HG03280 (cell line): ENCODE results near the gene MRPL19.
A peak's percentile ranks its signal among the peaks of the same experiment; 100 is the strongest.

ENCODE experiments used
- ATAC-seq: cut with Tn5 transposase; IDR thresholded peaks from one replicate; pipeline ENCODE4 v1.9.1; 2021; ENCODE audit warnings: mild to moderate bottlenecking, moderate library complexity; ENCODE audit not compliant: unreplicated experiment

MRPL19 gene

DNA sequence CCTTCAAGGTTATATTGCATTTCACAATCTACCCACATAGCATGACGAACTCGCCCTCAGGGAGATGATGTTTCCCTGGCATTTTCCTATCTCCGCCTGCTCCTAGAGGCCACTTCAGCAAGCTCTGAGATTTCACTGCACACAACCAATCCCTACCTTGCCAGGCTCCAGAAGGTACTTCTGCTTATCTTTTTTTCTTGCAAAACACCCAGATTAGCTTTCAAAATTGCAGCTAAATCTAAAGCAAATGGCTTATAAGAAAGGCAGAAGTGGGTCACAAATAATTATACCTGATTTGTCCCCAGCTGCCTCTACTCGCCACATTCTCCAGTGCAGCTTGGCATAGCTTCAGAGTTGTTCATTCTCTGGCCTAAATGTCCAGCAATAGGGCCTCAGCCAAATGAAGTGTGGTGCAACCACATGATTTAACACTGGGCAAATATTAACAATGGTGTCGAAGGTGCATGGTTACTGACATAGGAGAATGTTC, 32.4 kb upstream of the MRPL19 start:
- no peak for ATAC-seq

DNA sequence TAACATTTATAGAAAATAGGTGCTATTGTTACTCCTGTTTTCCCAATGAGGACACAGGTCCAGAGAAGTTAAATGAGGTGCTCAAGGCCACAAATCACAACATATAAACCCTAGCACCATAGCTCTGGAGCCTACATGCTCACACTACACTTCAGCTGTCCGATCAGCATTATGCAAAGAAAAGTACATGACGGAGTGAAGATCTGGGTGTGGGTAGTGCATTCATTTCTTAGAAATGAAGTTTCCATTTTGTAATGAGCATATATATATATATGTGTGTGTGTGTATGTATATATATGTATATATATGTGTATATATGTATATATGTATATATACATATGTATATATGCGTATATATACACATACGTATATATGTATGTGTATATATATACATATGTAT, 30.2 kb upstream of the MRPL19 start:
- no peak for ATAC-seq

DNA sequence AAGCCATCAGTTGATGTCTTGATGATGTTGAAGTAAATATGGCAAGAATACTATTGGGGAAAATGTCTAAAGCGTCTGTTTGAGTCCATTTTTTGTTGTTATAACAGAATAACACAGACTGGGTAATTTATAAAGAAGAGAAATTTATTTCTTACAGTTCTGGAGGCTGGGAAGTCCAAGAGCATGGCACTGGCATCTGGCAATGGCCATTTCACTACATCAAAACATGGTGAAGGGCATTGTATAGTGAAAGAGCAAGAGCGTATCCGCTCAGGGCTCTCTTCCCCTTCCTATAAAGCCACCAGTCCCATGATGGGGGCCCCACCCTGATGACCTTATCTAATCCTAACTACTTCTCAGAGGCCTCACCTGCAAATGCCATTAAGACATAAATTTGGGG, 29.6 kb upstream of the MRPL19 start:
- ATAC-seq, result no peak

DNA sequence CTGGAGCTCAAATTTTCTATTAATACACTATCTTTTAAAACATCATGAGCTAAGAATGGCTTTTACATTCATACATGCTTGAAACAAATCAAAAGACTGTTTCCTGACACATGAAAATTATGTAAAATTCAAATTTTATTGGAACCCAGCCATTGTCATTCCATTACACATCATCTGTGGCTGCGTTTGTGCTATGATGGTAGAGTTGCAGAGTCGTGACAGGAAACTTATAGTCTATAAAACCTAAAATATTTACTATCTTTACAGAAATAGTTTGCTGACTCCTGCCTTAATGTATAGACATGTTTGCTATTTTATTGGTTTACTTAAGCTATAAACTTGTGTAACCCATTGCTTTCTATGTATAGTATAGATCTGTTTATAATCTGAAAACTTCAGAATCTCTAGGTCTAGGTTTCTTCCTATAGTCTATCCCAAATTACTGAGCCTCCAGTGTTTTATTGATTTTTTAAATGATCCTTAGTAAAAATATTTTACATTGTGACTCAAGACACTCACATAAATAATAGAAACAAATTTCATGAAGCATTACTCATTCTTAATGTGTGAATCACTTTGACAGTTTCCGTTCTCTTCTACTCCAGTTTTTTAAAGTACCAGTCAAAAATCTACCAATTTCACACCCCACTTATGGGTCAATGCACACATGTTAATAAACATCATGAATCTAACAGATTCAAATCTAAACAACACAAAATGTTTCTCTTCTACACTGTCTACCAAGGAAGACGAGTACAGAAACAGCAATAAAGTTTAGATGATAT, 26.4 kb upstream of the MRPL19 start:
- ATAC-seq, result no peak

DNA sequence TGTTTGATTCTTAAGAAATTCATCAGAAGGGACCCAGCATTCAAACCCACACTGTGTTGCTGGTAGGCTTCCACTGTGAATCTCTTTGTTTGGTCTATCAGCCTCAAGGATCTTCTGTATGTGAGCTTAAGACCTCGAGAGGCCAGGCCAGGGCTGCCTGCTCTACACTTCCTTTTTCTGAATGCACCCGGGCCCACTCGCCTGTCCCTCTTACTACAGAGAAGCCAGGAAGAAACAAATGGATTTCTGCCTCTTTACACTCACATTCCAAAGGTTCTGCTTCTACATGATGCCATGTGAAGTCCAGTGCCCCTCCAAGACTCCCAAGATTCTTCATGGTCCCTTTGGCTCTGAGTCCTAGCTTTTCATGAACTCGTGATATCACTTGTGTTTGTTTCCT, 25.4 kb upstream of the MRPL19 start:
- ATAC-seq, result no peak

DNA sequence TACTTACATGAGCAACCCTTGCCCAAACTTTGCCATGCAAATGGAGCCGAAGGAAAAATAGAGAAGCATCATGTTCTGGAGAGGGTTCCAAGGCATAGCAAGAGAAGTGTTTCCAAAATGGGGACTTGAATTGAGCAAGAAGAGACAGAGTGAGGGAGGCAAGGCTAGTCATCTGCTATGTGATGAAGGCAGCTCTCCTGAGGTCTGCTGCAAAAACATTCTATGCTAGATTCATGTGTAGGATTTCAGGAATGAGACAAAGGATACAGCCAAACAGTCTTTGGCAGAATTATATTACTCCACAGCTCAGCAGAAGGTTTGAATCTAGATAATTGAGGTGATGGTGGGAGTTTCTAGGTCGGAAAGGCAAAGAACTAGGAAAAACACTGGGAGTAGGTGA, 24.1 kb upstream of the MRPL19 start:
- no peak for ATAC-seq

DNA sequence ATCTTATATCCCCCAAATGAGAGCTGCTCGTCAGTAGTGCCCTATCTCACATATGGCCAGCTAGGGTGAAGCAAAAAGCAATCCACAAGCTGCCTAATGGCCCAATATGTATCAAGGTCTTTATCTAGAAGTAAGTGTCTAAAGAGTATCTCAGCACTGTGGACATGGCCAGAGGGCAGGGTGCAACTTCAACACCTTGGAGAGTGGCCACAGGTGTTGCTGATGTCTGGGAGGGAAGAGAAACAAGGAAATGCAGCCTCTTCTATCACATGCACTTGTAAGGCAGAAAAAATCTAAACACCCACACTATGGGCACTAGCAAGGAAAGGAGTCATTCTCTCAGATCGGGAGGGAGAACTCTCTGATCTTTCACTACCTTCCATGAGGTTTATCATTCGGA, 23.7 kb upstream of the MRPL19 start:
- no peak for ATAC-seq

DNA sequence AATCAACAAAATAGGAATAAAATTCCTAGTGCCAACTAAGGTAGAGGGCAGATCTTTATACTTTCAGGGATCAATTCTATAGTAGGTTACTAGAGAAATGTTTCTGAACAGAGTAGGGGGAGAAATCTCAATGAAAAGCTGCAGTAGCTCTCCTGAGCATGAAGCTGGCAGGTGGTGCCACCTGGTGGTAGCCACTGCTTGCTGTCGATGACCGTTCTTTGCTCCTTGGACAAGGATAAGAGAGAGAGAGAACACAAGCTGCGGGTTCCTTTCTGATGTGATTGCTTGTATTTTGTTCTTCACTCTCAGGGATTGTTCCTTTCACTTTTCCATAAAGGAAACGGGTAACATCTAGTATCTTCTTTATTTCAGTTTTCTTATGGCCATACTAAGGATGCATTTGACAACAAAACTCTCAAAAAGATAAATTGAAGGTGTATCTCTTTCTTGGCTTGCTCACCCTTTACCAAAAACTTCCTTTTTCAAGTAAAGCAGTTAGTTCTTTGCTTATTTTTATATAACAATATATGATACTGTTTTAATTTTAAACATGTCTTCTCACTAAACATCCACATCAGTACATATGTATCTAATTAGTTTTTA, 18.6 kb upstream of the MRPL19 start:
- peak; percentile 90 for ATAC-seq

DNA sequence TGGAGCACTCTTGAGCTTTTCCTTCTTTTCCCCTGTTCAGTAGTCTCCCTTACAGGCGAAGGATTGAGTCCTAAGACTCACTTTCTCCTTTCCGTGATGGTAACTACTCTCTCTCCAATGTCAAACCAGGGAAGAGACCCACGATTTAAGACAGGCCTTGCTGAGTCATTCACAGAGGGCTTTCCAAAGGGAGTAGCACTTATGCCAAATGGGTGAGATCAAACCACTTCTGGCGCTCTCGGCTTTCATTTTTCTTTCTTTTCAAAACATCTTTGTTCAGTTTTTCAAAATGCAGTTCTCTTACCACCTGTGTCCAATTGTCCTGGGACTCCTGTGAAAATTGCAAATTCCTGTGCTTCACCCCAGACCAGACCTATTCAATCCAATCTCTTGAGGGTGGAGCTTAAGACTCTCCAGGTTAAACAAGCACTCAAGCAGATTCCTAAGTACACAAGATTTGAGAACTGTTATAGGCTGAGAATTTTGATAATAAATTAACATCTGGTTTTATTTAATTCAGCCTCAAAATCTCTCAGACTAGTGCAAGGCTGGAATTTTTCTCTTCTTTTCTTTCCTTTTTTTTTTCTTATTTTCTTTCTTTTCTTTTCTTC, 14.4 kb upstream of the MRPL19 start:
- no peak for ATAC-seq

DNA sequence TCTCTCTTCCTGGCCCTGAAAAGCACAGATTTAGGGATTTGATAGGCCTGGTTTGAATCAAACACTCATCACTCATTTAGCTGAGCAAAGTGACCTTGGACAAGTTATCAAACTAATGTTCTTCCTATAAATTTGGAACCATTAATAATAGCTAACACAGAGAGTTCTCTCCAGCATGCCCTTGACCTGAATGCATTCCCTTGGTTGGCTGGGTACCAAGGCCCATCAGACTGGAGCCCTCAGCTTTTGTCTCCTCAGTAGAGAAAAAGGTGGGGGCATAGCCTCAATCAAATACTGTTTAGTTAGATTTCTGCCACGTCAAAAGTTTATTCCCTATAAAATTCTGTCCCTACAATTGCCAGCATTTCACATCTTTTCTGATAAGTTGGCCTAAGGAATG, 13.8 kb upstream of the MRPL19 start:
- no peak for ATAC-seq

GRCh38 chr2:75633620-75634019, 13.0 kb upstream of the MRPL19 start:
- no peak for ATAC-seq

DNA sequence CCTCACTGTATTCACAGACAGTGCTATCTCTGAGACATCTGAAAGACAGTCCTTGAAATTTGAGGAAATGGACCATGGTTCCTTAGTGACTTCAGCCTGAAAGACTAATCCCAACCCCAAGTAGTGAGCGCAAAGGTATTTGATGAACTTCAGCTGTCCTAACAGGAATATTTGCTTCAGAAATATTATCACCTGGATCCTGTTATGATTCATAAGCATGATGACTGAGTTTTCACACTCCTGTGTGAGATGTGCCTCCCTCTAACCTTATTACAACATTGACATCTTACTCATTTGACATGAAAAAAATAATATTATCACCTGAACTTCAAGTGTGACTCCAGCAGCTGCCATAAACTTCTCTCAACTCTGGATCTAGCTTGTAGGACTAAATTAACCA, 11.6 kb upstream of the MRPL19 start:
- no peak for ATAC-seq

- no peak for ATAC-seq
Observed at GRCh38 chr2:75637568-75637967, 9.0 kb upstream of the MRPL19 start.

DNA sequence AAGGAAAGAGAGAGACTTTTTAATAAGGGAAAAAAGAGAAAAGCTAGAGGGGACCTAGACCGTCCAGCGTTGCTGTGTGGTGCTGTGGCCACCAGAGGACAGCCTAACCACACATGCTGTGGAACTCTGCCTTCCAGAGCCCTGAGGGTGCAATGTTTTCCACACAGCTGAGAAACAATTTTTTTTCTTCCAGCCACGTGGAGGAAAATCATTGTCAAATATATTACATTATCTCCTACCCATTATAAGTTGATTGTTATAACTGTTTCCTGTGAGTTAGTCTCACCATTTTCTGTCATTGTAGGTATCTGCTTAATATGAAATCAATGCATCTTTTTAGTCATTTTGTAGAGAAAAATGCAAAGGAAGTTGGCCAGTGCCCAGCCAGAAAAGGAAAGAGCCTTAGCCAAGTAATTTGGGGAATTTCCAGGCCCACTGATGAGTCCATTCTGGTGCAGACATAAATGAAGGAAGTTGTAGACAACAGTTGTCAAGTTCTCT, 5.9 kb upstream of the MRPL19 start:
- ATAC-seq, result peak; percentile 97

DNA sequence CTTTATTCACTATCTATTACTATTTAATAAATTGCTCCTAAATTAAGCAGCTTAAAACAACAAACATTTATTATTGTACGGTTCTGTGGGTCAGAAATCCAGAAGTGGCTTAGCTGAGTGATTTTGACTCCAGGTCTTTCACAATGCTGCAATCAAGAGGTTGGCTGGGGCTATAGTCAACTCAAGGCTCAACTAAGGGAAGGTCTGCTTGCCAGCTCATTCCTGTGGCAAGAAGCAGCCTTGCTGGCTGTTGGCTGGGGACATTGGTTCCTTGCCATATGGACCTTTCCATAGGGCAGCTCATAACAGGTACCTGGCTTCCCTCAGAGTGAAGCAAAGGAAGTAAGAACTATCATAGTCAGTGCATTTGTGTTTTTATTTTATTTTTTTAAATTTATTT, 5.0 kb upstream of the MRPL19 start:
- no peak for ATAC-seq

DNA sequence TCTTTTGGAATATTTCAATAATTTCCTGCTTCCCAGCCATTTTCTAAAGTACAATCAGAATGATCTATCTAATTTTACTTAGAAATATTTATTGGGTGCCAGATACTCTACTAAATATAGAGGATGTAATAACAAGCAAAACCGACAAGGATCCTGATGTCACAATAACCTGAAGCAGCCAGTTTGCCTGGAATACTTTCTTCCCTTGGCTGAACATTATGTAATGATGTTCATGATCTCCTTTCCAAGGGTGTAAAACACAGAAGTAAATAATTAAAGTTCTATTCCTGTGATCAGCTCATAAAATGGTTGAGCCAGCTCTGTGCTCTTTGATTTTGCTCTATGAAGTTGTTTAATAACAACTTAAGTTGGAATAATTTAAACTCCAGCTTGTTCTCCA, 2.6 kb upstream of the MRPL19 start:
- ATAC-seq, result no peak

DNA sequence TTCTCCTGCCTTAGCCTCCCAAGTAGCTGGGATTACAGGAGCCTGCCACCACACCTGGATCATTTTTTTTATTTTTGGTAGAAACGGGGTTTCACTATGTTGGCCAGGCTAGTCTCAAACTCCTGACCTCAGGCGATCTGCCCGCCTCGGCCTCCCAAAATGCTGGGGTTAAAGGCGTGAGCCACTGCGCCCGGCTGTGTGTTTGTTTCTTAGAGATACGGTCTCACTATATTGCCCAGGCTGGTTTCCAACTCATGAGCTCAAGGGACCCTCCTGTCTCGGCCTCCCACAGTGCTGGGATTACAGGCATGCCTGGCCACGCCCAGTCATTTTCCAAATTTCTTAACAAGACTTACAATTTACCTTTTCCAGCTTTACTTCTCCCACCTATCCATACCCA, 940 bp upstream of the MRPL19 start:
- ATAC-seq, result no peak

DNA sequence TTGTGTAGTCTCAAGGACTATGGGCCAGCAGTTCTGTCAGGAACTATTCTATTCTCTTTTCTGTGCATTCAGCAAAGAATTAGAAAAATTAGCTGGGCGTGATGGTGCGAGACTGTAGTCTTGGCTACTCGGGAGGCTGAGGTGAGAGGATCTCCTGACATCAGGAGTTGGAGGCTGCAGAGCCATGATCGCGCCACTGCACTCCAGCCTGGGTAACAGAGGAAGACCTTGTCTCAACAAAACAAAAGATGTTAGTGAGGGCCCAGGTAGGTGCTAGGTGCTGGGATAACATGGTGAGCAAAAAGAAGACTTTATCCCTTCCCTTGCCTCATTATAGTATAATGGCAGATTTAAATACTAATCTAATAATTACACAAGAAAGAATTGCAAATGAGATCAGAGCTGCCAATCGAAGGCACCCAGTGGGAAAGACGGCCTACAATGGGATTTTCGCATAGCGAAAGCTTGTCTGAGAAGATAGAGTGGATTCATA, 447 bp upstream of the MRPL19 start:
- peak; percentile 11 for ATAC-seq

GRCh38 chr2:75647771-75648170, 1.2 kb downstream of the MRPL19 start:
- ATAC-seq, result no peak

- no peak for ATAC-seq
Observed at GRCh38 chr2:75654012-75654411, 7.4 kb downstream of the MRPL19 start.

GRCh38 chr2:75655861-75656260, 9.3 kb downstream of the MRPL19 start:
- no peak for ATAC-seq

- ATAC-seq, result no peak
Observed at GRCh38 chr2:75656563-75656962, 10.0 kb downstream of the MRPL19 start.
